DND-41 (cell line): ENCODE data around the gene CACNB2.

Source experiments
- ATAC-seq: fragments of 200-7000 bp; cut with Tn5 transposase; 3 replicates; pipeline ENCODE4 v1.9.1; 2021; ENCODE audit warnings: low read depth; ENCODE audit not compliant: insufficient read depth
- DNase-seq: peaks from one replicate; pipeline ENCODE4 v3.0.0-alpha.2; 2020
- H2AFZ ChIP-seq: 2 replicates; pipeline ENCODE4 v1.6.0; 2012; ENCODE audit warnings: low read depth, low read length
- H3K27ac ChIP-seq: 2 replicates; pipeline ENCODE4 v1.5.1; 2012; ENCODE audit warnings: low read length, inconsistent platforms
- H3K27me3 ChIP-seq: fragments of 200-600 bp; sonication (generic); 2 replicates; pipeline ENCODE4 v1.6.0; 2012; ENCODE audit warnings: low read length, mild to moderate bottlenecking, inconsistent platforms; ENCODE audit not compliant: insufficient read depth, poor library complexity
- H3K36me3 ChIP-seq: 2 replicates; pipeline ENCODE4 v1.5.1; 2012; ENCODE audit warnings: low read length, inconsistent platforms; ENCODE audit not compliant: insufficient read depth
- H3K4me1 ChIP-seq: 2 replicates; pipeline ENCODE4 v1.5.1; 2012; ENCODE audit warnings: mild to moderate bottlenecking, low read length; ENCODE audit not compliant: insufficient read depth
- H3K4me2 ChIP-seq: 2 replicates; pipeline ENCODE4 v1.6.0; 2012; ENCODE audit warnings: mild to moderate bottlenecking, moderate library complexity, low read length, inconsistent platforms; ENCODE audit not compliant: insufficient read depth
- H3K4me3 ChIP-seq, 2 experiments: fragments of 200-600 bp in 1 of 2; shearing (Covaris generic) in 1 of 2; 2 replicates each; pipeline ENCODE4 v1.5.1; 2012 to 2016; ENCODE audit warnings: inconsistent platforms in 2 of 2, low read length in 2 of 2, mild to moderate bottlenecking in 2 of 2, low read depth in 1 of 2, moderate library complexity in 1 of 2
- H3K79me2 ChIP-seq: 2 replicates; pipeline ENCODE4 v1.6.0; 2012; ENCODE audit warnings: low read length, inconsistent platforms; ENCODE audit not compliant: insufficient read depth
- H3K9ac ChIP-seq: 2 replicates; pipeline ENCODE4 v1.6.0; 2012; ENCODE audit warnings: low read depth, mild to moderate bottlenecking, inconsistent platforms, low read length, moderate library complexity
- H3K9me3 ChIP-seq: 2 replicates; pipeline ENCODE4 v1.5.1; 2012; ENCODE audit warnings: low read length, moderate library complexity, mild to moderate bottlenecking, inconsistent platforms; ENCODE audit not compliant: insufficient read depth, severe bottlenecking
- H4K20me1 ChIP-seq: 2 replicates; pipeline ENCODE4 v1.6.0; 2012; ENCODE audit warnings: low read length; ENCODE audit not compliant: insufficient read depth
- CTCF ChIP-seq: IDR thresholded peaks from 2 replicates; pipeline ENCODE4 v1.5.1; 2012; ENCODE audit warnings: borderline replicate concordance, low read length, moderate library complexity, mild to moderate bottlenecking; ENCODE audit not compliant: poor library complexity, severe bottlenecking; ENCODE audit errors: extremely low read depth
- EZH2 ChIP-seq: IDR thresholded peaks from 3 replicates; pipeline ENCODE4 v1.6.1; 2012; ENCODE audit warnings: borderline replicate concordance, low read depth, mild to moderate bottlenecking, moderate library complexity, low read length, inconsistent platforms; ENCODE audit not compliant: severe bottlenecking

The CACNB2 gene

GRCh38 chr10:18230794-18231193, 90.6 kb downstream of the CACNB2 start:
- DNase-seq: no peak
- Histone ChIP-seq H3K27ac (no peak overlapping the region), H3K27me3 (no peaks in the 10 kb centered on the region), H3K4me3 (no peak overlapping the region), H3K9ac (no peak overlapping the region), H3K36me3 (no peaks in the 10 kb centered on the region), H3K9me3 (no peaks in the 10 kb centered on the region), H3K4me1 (no peaks in the 10 kb centered on the region), H3K4me2 (no peak overlapping the region), H2AFZ (no peak overlapping the region), H4K20me1 (no peaks in the 10 kb centered on the region), H3K79me2 (no peaks in the 10 kb centered on the region)
- no peak for ATAC-seq
- TF ChIP-seq CTCF: no peak
- TF ChIP-seq EZH2: no peak

- Histone ChIP-seq H3K27me3 (no peaks in the 10 kb centered on the region), H3K27ac (no peak overlapping the region), H4K20me1 (no peaks in the 10 kb centered on the region), H2AFZ (no peak overlapping the region), H3K9ac (no peak overlapping the region), H3K4me3 (no peak overlapping the region), H3K79me2 (no peaks in the 10 kb centered on the region), H3K4me1 (no peaks in the 10 kb centered on the region), H3K36me3 (no peaks in the 10 kb centered on the region), H3K9me3 (no peaks in the 10 kb centered on the region), H3K4me2 (no peak overlapping the region)
- TF ChIP-seq EZH2 (no peak), CTCF (no peak)
- no peak for ATAC-seq
- no peak for DNase-seq
Measured at GRCh38 chr10:18231480-18231879, 91.3 kb downstream of the CACNB2 start.

- no peaks in the 10 kb centered on the region for H3K27me3 ChIP-seq
- no peaks in the 10 kb centered on the region for H4K20me1 ChIP-seq
- H3K9ac ChIP-seq: no peak overlapping the region
- no peak overlapping the region for H3K4me2 ChIP-seq
- DNase-seq (no peak), ATAC-seq (no peak)
- no peak overlapping the region for H2AFZ ChIP-seq
- no peak overlapping the region for H3K27ac ChIP-seq
- no peaks in the 10 kb centered on the region for H3K79me2 ChIP-seq
- no peaks in the 10 kb centered on the region for H3K4me1 ChIP-seq
- TF ChIP-seq CTCF (no peak), EZH2 (no peak)
- H3K36me3 ChIP-seq: no peaks in the 10 kb centered on the region
- no peaks in the 10 kb centered on the region for H3K9me3 ChIP-seq
- no peak overlapping the region for H3K4me3 ChIP-seq
Measured at GRCh38 chr10:18233775-18234174, 93.6 kb downstream of the CACNB2 start.

GRCh38 chr10:18235477-18235876, 95.3 kb downstream of the CACNB2 start:
- TF ChIP-seq EZH2: no peak
- H3K27me3 ChIP-seq: no peaks in the 10 kb centered on the region
- no peak overlapping the region for H3K4me3 ChIP-seq
- no peaks in the 10 kb centered on the region for H3K9me3 ChIP-seq
- H3K36me3 ChIP-seq: no peaks in the 10 kb centered on the region
- DNase-seq: no peak
- H3K9ac ChIP-seq: no peak overlapping the region
- ATAC-seq: no peak
- no peak overlapping the region for H2AFZ ChIP-seq
- no peak overlapping the region for H3K4me2 ChIP-seq
- H3K27ac ChIP-seq: no peak overlapping the region
- no peaks in the 10 kb centered on the region for H3K4me1 ChIP-seq
- H4K20me1 ChIP-seq: no peaks in the 10 kb centered on the region
- no peaks in the 10 kb centered on the region for H3K79me2 ChIP-seq
